ENCODE data around the gene SDR42E1.
"Not testable (repeated sequence)": the region's sequence is repeated elsewhere in the genome, so short reads cannot be mapped to it uniquely, and the experiment has no call there.

The SDR42E1 gene

GRCh38 chr16:82037251-82037650, 26.0 kb upstream of the SDR42E1 start:
- DNase-seq (ENCODE audit: low read depth, low spot score), result no peak

GRCh38 chr16:82034981-82035612, 23.8 kb upstream of the SDR42E1 start, which contains the start of gene HSD17B2:
HSD17B2 (plus strand) TSS chr16:82035253; CDS start chr16:82035425, 172 bp downstream.
- no peak for DNase-seq (ENCODE audit: low read depth, low spot score)

- no peak for DNase-seq (ENCODE audit: low read depth, low spot score)
Observed at GRCh38 chr16:82033683-82034300, 22.5 kb upstream of the SDR42E1 start.

- no peak for DNase-seq (ENCODE audit: low read depth, low spot score)
Observed at GRCh38 chr16:82033006-82033405, 21.7 kb upstream of the SDR42E1 start.

- peak; percentile 48 for DNase-seq (ENCODE audit: low read depth, low spot score)
Observed at GRCh38 chr16:82031116-82032084, 20.1 kb upstream of the SDR42E1 start.

- DNase-seq (ENCODE audit: low read depth, low spot score), result no peak
Observed at GRCh38 chr16:82027629-82028064, 16.4 kb upstream of the SDR42E1 start.

DNA sequence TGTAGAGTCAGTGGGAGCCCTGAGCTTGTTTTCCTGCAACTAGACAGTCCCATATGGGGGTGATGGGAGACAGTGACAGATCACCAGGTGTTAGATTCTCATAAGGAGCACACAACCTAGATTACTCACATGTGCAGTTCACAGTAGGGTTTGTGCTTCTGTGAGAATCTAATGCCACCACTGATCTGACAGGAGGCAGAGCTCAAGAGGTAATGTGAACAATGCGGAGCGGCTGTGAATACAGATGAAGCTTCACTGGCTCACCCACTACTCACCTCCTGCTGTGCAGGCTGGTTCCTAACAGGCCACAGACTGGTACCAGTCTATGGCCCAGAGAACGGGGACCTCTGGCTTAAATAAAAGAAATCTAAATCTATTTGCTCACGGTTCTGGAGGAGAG, 13.6 kb upstream of the SDR42E1 start:
- no peak for DNase-seq (ENCODE audit: low read depth, low spot score)

- no peak for DNase-seq (ENCODE audit: low read depth, low spot score)
Observed at GRCh38 chr16:82024316-82024715, 13.0 kb upstream of the SDR42E1 start.

DNA sequence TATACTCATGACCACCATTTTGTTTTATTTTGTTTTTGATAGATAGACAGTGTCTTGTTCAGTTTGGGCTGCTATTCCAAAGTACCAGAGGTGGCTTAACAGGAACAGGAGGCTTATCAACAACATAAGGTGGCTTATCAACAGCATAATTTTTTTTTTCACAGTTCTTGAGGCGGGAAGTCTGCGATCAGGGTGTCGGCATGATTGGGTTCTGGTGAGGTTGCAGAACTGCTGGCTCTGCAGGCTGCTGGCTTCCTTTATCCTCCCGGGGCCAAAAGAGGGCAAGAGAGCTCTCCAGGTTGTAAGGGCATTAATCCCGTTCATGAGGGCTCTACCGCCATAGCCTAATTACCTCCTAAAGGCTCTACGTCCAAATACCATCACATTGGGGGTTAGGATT, 11.9 kb upstream of the SDR42E1 start:
- DNase-seq (ENCODE audit: low read depth, low spot score), result no peak

GRCh38 chr16:82020051-82020450, 8.8 kb upstream of the SDR42E1 start:
- no peak for DNase-seq (ENCODE audit: low read depth, low spot score)

DNA sequence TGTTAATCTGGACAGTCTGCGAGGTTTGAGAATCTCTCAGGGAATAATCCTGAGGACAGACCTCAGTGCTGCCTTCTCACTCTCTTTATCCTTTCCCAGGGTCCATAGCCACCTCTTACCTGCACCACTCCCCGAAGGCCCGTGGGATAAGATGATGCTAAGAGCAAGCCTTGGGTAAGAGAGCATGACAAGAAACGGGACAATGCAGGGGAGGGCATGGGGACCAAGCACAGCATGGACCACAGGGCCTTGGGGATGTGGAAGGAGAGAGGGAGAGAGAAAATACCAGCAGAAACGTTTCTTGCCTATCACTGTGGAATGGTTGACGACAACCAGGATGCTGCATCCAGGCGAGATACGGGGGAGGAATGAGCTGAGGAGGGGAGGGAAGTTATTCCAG, 8.3 kb upstream of the SDR42E1 start:
- DNase-seq (ENCODE audit: low read depth, low spot score), result no peak

- DNase-seq (ENCODE audit: low read depth, low spot score), result no peak
Observed at GRCh38 chr16:82017911-82018568, 6.8 kb upstream of the SDR42E1 start.

GRCh38 chr16:82016964-82017363, 5.7 kb upstream of the SDR42E1 start:
- DNase-seq (ENCODE audit: low read depth, low spot score), result no peak

DNA sequence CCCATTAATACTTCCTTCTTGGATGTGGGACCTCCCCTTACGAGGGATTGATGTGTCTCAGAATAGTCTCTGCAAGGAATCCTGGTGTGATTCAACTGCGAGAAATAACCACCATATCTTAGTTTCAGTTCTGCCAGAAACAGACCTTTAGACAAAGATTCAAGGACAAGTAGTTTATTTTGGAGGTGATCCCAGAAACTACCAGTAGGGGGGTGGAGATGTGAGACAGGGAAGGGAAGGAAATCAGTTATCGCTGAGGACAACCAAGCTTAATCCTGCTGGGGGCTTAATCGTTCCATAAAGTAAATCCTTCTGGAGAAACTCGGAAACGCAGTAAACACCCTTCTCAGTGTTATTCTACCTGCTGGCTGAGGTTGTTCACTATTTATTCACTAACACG, 5.0 kb upstream of the SDR42E1 start:
- peak; percentile 42 for DNase-seq (ENCODE audit: low read depth, low spot score)

GRCh38 chr16:82013139-82013538, 1.9 kb upstream of the SDR42E1 start:
- DNase-seq (ENCODE audit: low read depth, low spot score), result no peak

GRCh38 chr16:82010649-82011048, 621 bp downstream of the SDR42E1 start:
- DNase-seq (ENCODE audit: low read depth, low spot score), result no peak

- DNase-seq (ENCODE audit: low read depth, low spot score), result not testable (repeated sequence)
Observed at GRCh38 chr16:82009789-82010188, 1.5 kb downstream of the SDR42E1 start.

GRCh38 chr16:82008957-82009592, 2.2 kb downstream of the SDR42E1 start:
- DNase-seq (ENCODE audit: low read depth, low spot score), result no peak

GRCh38 chr16:82007189-82007588, 4.1 kb downstream of the SDR42E1 start:
- DNase-seq (ENCODE audit: low read depth, low spot score), result no peak

GRCh38 chr16:82006036-82006435, 5.2 kb downstream of the SDR42E1 start:
- no peak for DNase-seq (ENCODE audit: low read depth, low spot score)

Measured in astrocyte of the hippocampus (primary cell).